M059J (cell line): ENCODE results near the gene SLC44A5. TPM values are rescaled to one million over a fixed set of nuclear protein-coding genes. Genes with fewer than 3 reads are reported as not detected.
A peak's percentile ranks its signal among the peaks of the same experiment; 100 is the strongest.
"Not testable (repeated sequence)": the region's sequence is repeated elsewhere in the genome, so short reads cannot be mapped to it uniquely, and the experiment has no call there.

Source experiments
- DNase-seq: peaks from one replicate; pipeline ENCODE4 v3.0.0-alpha.2; 2012; ENCODE audit warnings: low read depth
- total RNA-seq: library from RNA; depleted of rRNA; stranded (reverse); fragments of >200 nt; shearing (Covaris generic); gene quantifications from 2 replicates; pipeline ENCODE4 v1.2.3, GENCODE V29; 2014

Gene SLC44A5
- total RNA-seq, 1 experiment from 2014 or later = 0.12 TPM

DNA sequence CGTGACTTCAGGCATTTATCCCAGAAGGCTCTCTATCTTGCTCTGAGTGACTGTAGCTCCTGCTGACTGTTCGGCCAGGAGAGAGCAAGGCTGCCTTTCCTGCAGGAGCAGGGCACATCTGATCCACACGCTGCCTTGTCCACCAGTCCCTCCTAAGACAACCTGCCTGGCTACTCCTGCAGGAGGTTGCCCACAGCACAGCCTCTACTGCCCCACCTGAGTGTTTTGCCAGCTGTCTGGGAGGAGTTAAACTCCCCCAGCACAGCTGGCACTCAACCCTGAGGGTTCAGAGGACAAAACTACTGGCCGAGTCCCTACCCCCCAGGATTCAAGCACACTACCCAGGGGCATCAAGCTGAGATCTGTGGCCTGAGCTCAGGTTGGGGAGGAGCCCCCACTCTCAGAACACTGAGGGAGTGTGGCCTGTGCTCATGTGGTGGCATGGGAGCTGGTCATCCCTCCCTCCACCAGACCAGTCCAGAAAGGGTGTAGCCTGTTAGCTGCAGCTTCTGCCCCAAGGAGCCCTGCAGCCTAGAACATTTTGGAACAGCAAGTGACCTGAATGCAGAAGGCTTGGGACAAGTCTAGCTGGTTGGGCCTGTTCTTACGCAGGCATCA lies 237.3 kb downstream of the SLC44A5 start:
- no peak for DNase-seq

- no peak for DNase-seq
Measured at GRCh38 chr1:75366595-75366994, 244.3 kb downstream of the SLC44A5 start.

GRCh38 chr1:75361260-75361659 lies 249.7 kb downstream of the SLC44A5 start:
- no peak for DNase-seq

DNA sequence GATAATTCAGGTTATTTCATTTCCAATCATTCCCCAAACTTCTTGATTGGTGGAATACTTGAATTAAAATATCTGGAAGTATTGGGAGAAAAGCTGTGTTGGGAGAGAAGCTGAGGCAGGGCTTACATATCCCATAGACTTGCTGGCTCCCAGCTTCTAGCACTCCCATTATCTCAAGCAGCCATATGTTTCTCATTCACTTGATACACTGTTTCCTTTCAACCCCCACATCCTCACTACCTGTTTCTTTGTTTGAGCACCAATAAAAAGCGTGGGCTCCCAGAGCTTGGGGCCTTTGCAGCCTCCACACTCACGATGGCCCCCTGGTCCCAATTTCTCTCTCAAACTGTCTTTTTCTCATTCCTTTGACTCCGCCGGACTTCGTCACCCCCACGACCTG lies 256.6 kb downstream of the SLC44A5 start:
- DNase-seq = not testable (repeated sequence)

DNA sequence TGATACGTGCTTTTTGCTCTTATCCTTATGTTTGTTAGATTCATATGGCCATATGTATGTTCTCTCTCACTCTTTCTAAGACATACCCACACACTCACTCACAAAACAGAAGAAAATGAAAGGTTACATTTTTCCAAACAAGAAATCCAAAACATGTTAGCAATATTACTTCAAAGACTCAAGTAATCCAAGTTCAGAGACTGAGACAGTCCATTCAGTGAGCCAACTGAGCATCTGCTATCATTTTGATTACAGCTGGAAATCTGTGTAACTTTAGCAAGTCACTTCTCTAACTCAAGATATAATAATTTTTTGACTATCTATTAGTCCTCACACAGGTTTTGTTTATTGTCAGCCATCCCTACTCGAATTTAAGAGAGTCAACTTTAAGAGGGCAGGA lies 257.9 kb downstream of the SLC44A5 start:
- DNase-seq = no peak

GRCh38 chr1:75345538-75346292 lies 265.2 kb downstream of the SLC44A5 start:
- peak; percentile 82 for DNase-seq

DNA sequence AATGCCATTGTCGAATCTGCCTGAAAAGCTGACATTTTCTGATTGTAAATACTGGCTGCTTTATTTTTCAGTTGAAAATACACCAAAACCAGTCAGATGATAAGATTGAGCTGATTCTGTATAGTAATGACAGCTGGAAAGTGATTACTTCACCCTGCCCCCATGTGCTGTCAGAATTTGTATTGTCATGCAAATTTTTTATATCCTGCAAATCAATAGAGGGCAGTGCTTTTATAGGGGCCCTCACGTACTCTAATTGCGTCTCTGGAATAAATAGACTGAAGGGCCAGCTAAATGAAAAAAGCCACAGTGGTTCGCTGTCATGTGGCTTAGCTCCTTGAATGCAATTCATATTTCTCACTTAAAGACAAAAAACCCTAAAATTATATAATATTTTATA lies 268.1 kb downstream of the SLC44A5 start:
- DNase-seq = no peak

GRCh38 chr1:75341537-75341936 lies 269.4 kb downstream of the SLC44A5 start:
- no peak for DNase-seq

GRCh38 chr1:75338616-75339483 lies 272.1 kb downstream of the SLC44A5 start:
- peak; percentile 11 for DNase-seq

GRCh38 chr1:75334876-75335389 lies 276.0 kb downstream of the SLC44A5 start:
- DNase-seq = no peak

GRCh38 chr1:75330624-75331023 lies 280.3 kb downstream of the SLC44A5 start:
- DNase-seq = peak; percentile 31

- no peak for DNase-seq
Measured at GRCh38 chr1:75328691-75329090, 282.2 kb downstream of the SLC44A5 start.

GRCh38 chr1:75327395-75327794 lies 283.5 kb downstream of the SLC44A5 start:
- DNase-seq = no peak

- DNase-seq = no peak
Measured at GRCh38 chr1:75317976-75318375, 292.9 kb downstream of the SLC44A5 start.

GRCh38 chr1:75316230-75316629 lies 294.7 kb downstream of the SLC44A5 start:
- DNase-seq = no peak

DNA sequence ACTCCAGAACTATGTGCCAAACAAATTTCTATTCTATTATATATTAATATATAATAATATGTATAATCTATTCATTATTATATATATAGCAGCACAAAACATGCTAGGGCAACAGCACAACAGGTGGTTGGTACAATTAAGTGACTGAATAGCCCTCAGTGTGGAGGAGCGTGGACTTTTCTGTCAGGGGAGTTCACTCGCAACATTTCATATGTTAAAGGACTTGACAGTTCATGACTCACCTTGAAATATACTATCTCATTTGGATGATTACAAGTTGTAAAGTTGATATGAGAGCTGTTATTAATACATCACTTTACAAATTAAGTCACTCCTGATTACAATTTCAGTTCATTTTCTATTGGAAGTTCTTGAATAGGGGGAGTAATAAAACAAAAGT lies 298.3 kb downstream of the SLC44A5 start:
- DNase-seq = no peak

DNA sequence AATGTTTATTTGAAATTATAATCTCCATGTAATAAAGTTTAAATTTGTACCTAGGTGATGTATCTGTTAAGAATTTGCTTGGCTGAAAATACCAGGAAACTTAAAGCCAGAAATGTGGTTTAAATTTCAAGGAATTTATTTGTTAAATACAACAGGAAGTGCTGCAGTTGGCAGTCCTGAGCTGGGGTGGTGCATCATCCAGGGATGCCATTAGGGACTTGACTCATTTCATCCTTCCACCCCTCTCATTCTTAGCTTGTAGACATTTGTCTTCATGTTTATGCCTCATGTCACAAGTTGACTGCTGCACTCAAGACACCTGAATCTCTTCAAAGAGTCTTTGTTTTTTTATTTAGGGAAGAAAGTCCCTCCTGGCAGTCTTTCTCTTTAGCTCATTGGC lies 300.8 kb downstream of the SLC44A5 start:
- peak; percentile 69 for DNase-seq

DNA sequence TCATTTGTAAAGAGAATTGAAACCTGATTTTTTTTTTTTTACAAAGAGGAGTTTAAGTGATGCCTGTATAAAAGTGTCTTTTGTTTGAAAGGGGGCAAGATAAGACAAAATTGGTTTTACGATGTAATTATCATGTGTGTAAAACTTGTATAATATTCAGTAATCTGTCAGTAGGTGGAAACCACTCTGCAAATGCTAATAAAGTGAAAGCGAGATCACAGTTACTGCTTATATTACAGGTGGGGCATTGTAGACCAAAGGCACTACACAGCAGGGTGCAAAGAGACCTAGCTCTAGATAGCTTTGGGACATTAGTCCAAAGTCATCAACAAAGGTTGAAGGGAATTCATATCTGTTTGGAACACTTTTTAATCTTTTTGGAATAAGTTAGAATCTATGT lies 302.5 kb downstream of the SLC44A5 start:
- DNase-seq = no peak

DNA sequence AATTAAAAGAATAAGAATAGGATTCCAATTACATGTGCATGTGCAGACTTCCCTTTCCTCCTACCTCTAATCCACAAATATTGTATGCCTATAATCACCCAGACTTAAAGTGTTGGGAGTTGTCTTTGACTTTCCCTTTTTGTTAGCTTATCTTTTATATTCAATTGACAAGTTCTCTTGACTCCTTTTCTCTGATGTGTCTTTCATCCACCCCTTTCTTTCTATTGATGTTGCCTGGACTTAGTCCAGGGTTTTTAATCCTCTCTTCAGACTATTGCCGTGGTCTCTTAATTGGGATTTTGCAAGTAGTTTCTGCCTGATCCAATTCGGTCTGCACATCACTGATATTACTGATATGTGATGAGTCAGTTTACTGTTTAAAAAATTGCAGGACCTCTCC lies 305.9 kb downstream of the SLC44A5 start:
- no peak for DNase-seq

GRCh38 chr1:75293270-75293669 lies 317.6 kb downstream of the SLC44A5 start:
- no peak for DNase-seq

DNA sequence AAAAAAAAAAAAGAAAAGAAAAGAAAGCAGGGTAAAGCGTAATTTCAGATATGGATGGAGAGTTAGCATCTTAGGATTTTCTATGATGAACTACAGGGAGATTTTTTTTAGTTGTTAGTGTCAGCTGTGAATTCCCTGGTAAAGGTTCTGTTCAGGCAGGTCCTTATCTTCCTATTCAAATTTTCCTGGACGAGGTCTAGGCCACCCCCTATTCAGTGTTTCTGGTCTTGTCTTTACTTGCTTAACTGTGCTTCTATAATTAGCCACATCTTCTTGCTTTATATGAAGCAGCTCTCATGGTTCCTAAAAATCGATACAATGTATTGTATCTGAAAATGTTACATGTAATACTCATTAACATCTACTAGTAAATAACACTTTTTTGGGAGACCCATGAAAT lies 318.9 kb downstream of the SLC44A5 start:
- DNase-seq = no peak

GRCh38 chr1:75276385-75276784 lies 334.5 kb downstream of the SLC44A5 start:
- DNase-seq = peak; percentile 20
